GM12892 (cell line): ENCODE results near the gene CNOT6.

ENCODE experiments used
- POLR2A ChIP-seq: IDR thresholded peaks from 2 replicates; pipeline ENCODE4 v1.6.1; 2011; ENCODE audit warnings: low read depth, low read length, control low read depth
- POLR2AphosphoS5 ChIP-seq: IDR thresholded peaks from 2 replicates; pipeline ENCODE4 v1.6.1; 2011; ENCODE audit warnings: low read depth, low read length, control low read depth

DNA sequence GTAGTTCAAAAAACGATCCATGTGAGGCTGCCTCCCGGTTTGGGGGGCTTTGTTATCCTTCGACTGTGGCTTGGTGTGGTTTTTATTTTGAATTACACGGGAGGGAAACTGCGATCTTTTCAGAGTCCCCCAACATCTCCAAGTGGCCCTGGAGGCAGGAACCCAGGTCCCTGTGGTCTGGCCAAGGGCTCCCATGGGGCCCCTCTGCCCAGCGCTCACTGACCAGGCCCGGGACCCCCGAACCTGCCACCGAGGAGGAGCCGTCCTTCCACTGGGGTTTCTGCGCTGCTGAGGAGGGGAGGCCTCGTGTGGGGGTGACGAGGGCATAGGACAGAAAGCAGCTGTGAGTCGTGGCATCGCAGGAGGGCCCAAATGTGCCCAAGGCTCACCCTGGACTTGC is 115.2 kb downstream of the CNOT6 start:
- TF ChIP-seq POLR2A = no peak
- no peak for TF ChIP-seq POLR2AphosphoS5
